Neuronal stem cell (in vitro differentiated cells): Measurements from ENCODE around the gene WNT3A.
"Not testable (repeated sequence)": the region's sequence is repeated elsewhere in the genome, so short reads cannot be mapped to it uniquely, and the experiment has no call there.

Experiments used
- DNase-seq: peaks from one replicate; pipeline ENCODE4 v3.0.0-alpha.2; 2013; ENCODE audit warnings: low spot score
- H2AFZ ChIP-seq: one replicate; pipeline ENCODE4 v1.6.1; 2013; ENCODE audit warnings: mild to moderate bottlenecking, low read length, inconsistent platforms
- H2AK5ac ChIP-seq: 2 replicates; pipeline ENCODE4 v1.6.1; 2013; ENCODE audit warnings: low read depth, mild to moderate bottlenecking, inconsistent platforms, low read length, moderate library complexity, mixed read lengths
- H2BK120ac ChIP-seq: 2 replicates; pipeline ENCODE4 v1.6.1; 2013; ENCODE audit warnings: low read depth, mild to moderate bottlenecking, inconsistent platforms, low read length, moderate library complexity, mixed read lengths
- H2BK12ac ChIP-seq: one replicate; pipeline ENCODE4 v1.6.1; 2013; ENCODE audit warnings: low read length, inconsistent platforms
- H2BK15ac ChIP-seq: 2 replicates; pipeline ENCODE4 v1.6.1; 2013; ENCODE audit warnings: mild to moderate bottlenecking, low read length, inconsistent platforms, mixed read lengths
- H2BK5ac ChIP-seq: one replicate; pipeline ENCODE4 v1.6.1; 2013; ENCODE audit warnings: inconsistent platforms, mild to moderate bottlenecking, low read length, moderate library complexity
- H3K14ac ChIP-seq: one replicate; pipeline ENCODE4 v1.6.1; 2013; ENCODE audit warnings: low read length, inconsistent platforms
- H3K18ac ChIP-seq: 2 replicates; pipeline ENCODE4 v1.6.1; 2013; ENCODE audit warnings: low read length, inconsistent platforms
- H3K23ac ChIP-seq: 2 replicates; pipeline ENCODE4 v1.6.1; 2013; ENCODE audit warnings: low read depth, mild to moderate bottlenecking, mixed read lengths, low read length, inconsistent platforms; ENCODE audit not compliant: poor library complexity
- H3K27ac ChIP-seq: replicated peaks from 3 replicates; pipeline ENCODE4 v1.5.1; 2013; ENCODE audit warnings: low read length, inconsistent platforms
- H3K27me3 ChIP-seq, 3 experiments: 2 replicates each; pipeline ENCODE4 v1.6.1; 2013; ENCODE audit warnings: low read length in 3 of 3, mild to moderate bottlenecking in 2 of 3, inconsistent platforms in 1 of 3, low read depth in 1 of 3, mixed read lengths in 1 of 3, moderate library complexity in 1 of 3; ENCODE audit not compliant: control insufficient read depth in 3 of 3, insufficient read depth in 3 of 3
- H3K36me3 ChIP-seq, 2 donors: replicated peaks in 1 of 2; 2 replicates each; pipeline ENCODE4 v1.6.1; 2013; ENCODE audit warnings: low read length in 2 of 2; ENCODE audit not compliant: control insufficient read depth in 2 of 2, insufficient read depth in 2 of 2
- H3K4ac ChIP-seq: 2 replicates; pipeline ENCODE4 v1.6.1; 2013; ENCODE audit warnings: inconsistent platforms, mild to moderate bottlenecking, low read length, moderate library complexity
- H3K4me1 ChIP-seq, 2 donors: 1 replicate in 1 of 2; 2 replicates in 1 of 2; pipeline ENCODE4 v1.6.1; 2013; ENCODE audit warnings: low read length in 2 of 2, low read depth in 1 of 2; ENCODE audit not compliant: control insufficient read depth in 2 of 2, insufficient read depth in 1 of 2
- H3K4me2 ChIP-seq: one replicate; pipeline ENCODE4 v1.6.1; 2013; ENCODE audit warnings: mild to moderate bottlenecking, low read length, inconsistent platforms; ENCODE audit not compliant: insufficient read depth, poor library complexity, severe bottlenecking
- H3K4me3 ChIP-seq, 2 donors: 2 replicates each; pipeline ENCODE4 v1.5.1; 2013; ENCODE audit warnings: low read length in 2 of 2, mild to moderate bottlenecking in 2 of 2, inconsistent platforms in 1 of 2, moderate library complexity in 1 of 2
- H3K79me1 ChIP-seq: one replicate; pipeline ENCODE4 v1.6.1; 2013; ENCODE audit warnings: low read depth, mild to moderate bottlenecking, inconsistent platforms, low read length, moderate library complexity
- H3K9ac ChIP-seq: one replicate; pipeline ENCODE4 v1.6.1; 2013; ENCODE audit warnings: mild to moderate bottlenecking, low read depth, low read length, inconsistent platforms; ENCODE audit not compliant: poor library complexity
- H3K9me3 ChIP-seq, 2 donors: replicated peaks in 1 of 2; 2 replicates each; pipeline versions ENCODE3 to v1.6.1; 2013; ENCODE audit warnings: low read length in 2 of 2, mild to moderate bottlenecking in 2 of 2, inconsistent platforms in 1 of 2, low read depth in 1 of 2, mixed read lengths in 1 of 2, moderate library complexity in 1 of 2; ENCODE audit not compliant: control insufficient read depth in 2 of 2, insufficient read depth in 1 of 2
- H4K8ac ChIP-seq: one replicate; pipeline ENCODE4 v1.6.1; 2013; ENCODE audit warnings: low read depth, mild to moderate bottlenecking, inconsistent platforms, low read length, moderate library complexity
- H4K91ac ChIP-seq: one replicate; pipeline ENCODE4 v1.6.1; 2013; ENCODE audit warnings: low read length, low read depth, mild to moderate bottlenecking, inconsistent platforms; ENCODE audit not compliant: poor library complexity
- WGBS, 2 donors: extraction: QIAGEN DNeasy Blood & Tissue Kit; methylation state at CpG; one replicate each; pipeline ENCODE4 v1.1.7; 2013; ENCODE audit warnings: missing lambda C conversion rate in 2 of 2, mixed read lengths in 1 of 2; ENCODE audit not compliant: insufficient read length in 2 of 2, insufficient replicate concordance in 1 of 2; ENCODE audit errors: extremely low coverage in 2 of 2; 5-methylcytosine and 5-hydroxymethylcytosine counted together

WNT3A gene

DNA sequence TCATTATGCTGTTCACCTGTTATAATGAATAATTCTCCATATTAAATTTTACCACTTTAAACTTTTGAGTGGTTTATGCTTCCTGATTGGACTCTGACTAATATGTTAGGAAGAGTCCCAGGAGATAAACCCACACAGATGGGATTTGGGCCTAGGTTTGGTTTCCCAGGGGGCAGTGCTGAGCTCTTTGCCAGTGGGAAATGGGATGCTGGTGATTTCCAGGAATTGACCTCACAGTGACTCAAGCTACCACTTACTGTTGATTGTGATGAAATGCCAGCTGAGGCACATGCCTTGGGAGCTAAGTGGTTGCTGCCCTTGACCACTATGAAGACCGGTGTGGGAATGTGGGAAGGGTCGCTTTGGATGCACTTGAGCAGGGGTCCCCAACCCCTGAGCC, 40.1 kb upstream of the WNT3A start:
- H4K8ac ChIP-seq, H2BK15ac ChIP-seq, H3K4ac ChIP-seq, H3K23ac ChIP-seq, DNase-seq, H2AFZ ChIP-seq, H3K9me3 ChIP-seq, H2BK12ac ChIP-seq, H3K4me3 ChIP-seq, H3K36me3 ChIP-seq, H2AK5ac ChIP-seq, H3K14ac ChIP-seq, H3K4me2 ChIP-seq, H3K79me1 ChIP-seq, H3K9ac ChIP-seq, H2BK120ac ChIP-seq, H3K27ac ChIP-seq, H3K18ac ChIP-seq, H3K4me1 ChIP-seq, H2BK5ac ChIP-seq, H3K27me3 ChIP-seq, H4K91ac ChIP-seq: not testable (repeated sequence)
- WGBS, 2 donors: no CpG with 5 or more reads among the region's 2 CpGs

GRCh38 chr1:227967815-227968214, 39.0 kb upstream of the WNT3A start:
- not testable (repeated sequence) for H3K27me3 ChIP-seq, H3K4me1 ChIP-seq, H3K18ac ChIP-seq, H2BK5ac ChIP-seq, H3K9ac ChIP-seq, H2AK5ac ChIP-seq, H2BK15ac ChIP-seq, H3K14ac ChIP-seq, H3K36me3 ChIP-seq, H3K4ac ChIP-seq, H3K4me2 ChIP-seq, H2AFZ ChIP-seq, H4K8ac ChIP-seq, H2BK120ac ChIP-seq, DNase-seq, H3K27ac ChIP-seq, H3K79me1 ChIP-seq, H2BK12ac ChIP-seq, H3K23ac ChIP-seq, H3K4me3 ChIP-seq, H3K9me3 ChIP-seq, H4K91ac ChIP-seq
- no CpG with 5 or more reads among the region's 5 CpGs for WGBS, 2 donors

GRCh38 chr1:227970076-227970995, 36.5 kb upstream of the WNT3A start:
- not testable (repeated sequence) for H3K23ac ChIP-seq, H2BK120ac ChIP-seq, H2BK15ac ChIP-seq, H3K4me3 ChIP-seq, H2BK12ac ChIP-seq, H3K27ac ChIP-seq, H3K9me3 ChIP-seq, H2AK5ac ChIP-seq, H4K91ac ChIP-seq, H3K18ac ChIP-seq, H2BK5ac ChIP-seq, H3K14ac ChIP-seq, DNase-seq, H2AFZ ChIP-seq, H3K4me1 ChIP-seq, H4K8ac ChIP-seq, H3K4ac ChIP-seq, H3K36me3 ChIP-seq, H3K4me2 ChIP-seq, H3K79me1 ChIP-seq, H3K9ac ChIP-seq, H3K27me3 ChIP-seq
- no CpG with 5 or more reads among the region's 36 CpGs for WGBS, 2 donors

- H3K4ac ChIP-seq, H3K79me1 ChIP-seq, H2BK5ac ChIP-seq, H3K36me3 ChIP-seq, H2BK120ac ChIP-seq, H2BK15ac ChIP-seq, H4K8ac ChIP-seq, H3K18ac ChIP-seq, H3K14ac ChIP-seq, H3K27me3 ChIP-seq, H3K27ac ChIP-seq, H3K4me2 ChIP-seq, H4K91ac ChIP-seq, H2BK12ac ChIP-seq, DNase-seq, H3K9me3 ChIP-seq, H3K9ac ChIP-seq, H2AK5ac ChIP-seq, H2AFZ ChIP-seq, H3K4me3 ChIP-seq, H3K23ac ChIP-seq, H3K4me1 ChIP-seq: not testable (repeated sequence)
- WGBS, 2 donors: no CpG with 5 or more reads among the region's 17 CpGs
Measured at GRCh38 chr1:227971216-227971615, 35.6 kb upstream of the WNT3A start.
